Glomerular endothelial cell (primary cell): Measurements from ENCODE around the gene DACT1. TPM values are rescaled to one million over a fixed set of nuclear protein-coding genes. Genes with fewer than 3 reads are reported as not detected.

ENCODE experiments used
- DNase-seq: peaks from one replicate; pipeline ENCODE4 v3.0.0-alpha.2; 2011; ENCODE audit warnings: low read depth, low spot score; ENCODE audit errors: extremely low read depth
- total RNA-seq: library from RNA; depleted of rRNA; stranded (reverse); fragments of >200 nt; gene quantifications from 2 replicates; pipeline ENCODE4 v1.2.3, GENCODE V29; 2015

The DACT1 gene
- total RNA-seq, 1 donor from 2014 or later, result 4.3 TPM

GRCh38 chr14:58635091-58635830 lies 2.5 kb upstream of the DACT1 start:
- no peak for DNase-seq

- no peak for DNase-seq
Observed at GRCh38 chr14:58636129-58636528, 1.6 kb upstream of the DACT1 start.

GRCh38 chr14:58637040-58637390 lies 747 bp upstream of the DACT1 start:
- peak; percentile 34 for DNase-seq

- DNase-seq, result no peak
Observed at GRCh38 chr14:58638231-58639197, 752 bp downstream of the DACT1 start.

GRCh38 chr14:58639198-58639565 lies 1.4 kb downstream of the DACT1 start:
- no peak for DNase-seq

GRCh38 chr14:58639842-58640484 lies 2.2 kb downstream of the DACT1 start:
- DNase-seq, result peak; percentile 37

- no peak for DNase-seq
Observed at GRCh38 chr14:58640959-58641358, 3.2 kb downstream of the DACT1 start.

- no peak for DNase-seq
Observed at GRCh38 chr14:58641509-58641908, 3.7 kb downstream of the DACT1 start.

GRCh38 chr14:58643366-58643765 lies 5.6 kb downstream of the DACT1 start:
- DNase-seq, result no peak

- DNase-seq, result no peak
Observed at GRCh38 chr14:58645641-58646040, 7.9 kb downstream of the DACT1 start.

- no peak for DNase-seq
Observed at GRCh38 chr14:58646479-58646878, 8.7 kb downstream of the DACT1 start.

- DNase-seq, result no peak
Observed at GRCh38 chr14:58647777-58648176, 10.0 kb downstream of the DACT1 start.

GRCh38 chr14:58650857-58651256 lies 13.1 kb downstream of the DACT1 start:
- no peak for DNase-seq

- no peak for DNase-seq
Observed at GRCh38 chr14:58656671-58657411, 19.1 kb downstream of the DACT1 start.

GRCh38 chr14:58659061-58659460 lies 21.3 kb downstream of the DACT1 start:
- no peak for DNase-seq

GRCh38 chr14:58659846-58660245 lies 22.1 kb downstream of the DACT1 start:
- DNase-seq, result no peak

- DNase-seq, result no peak
Observed at GRCh38 chr14:58660407-58660806, 22.6 kb downstream of the DACT1 start.

GRCh38 chr14:58662018-58662417 lies 24.3 kb downstream of the DACT1 start:
- no peak for DNase-seq

GRCh38 chr14:58662759-58663158 lies 25.0 kb downstream of the DACT1 start:
- DNase-seq, result no peak

- DNase-seq, result no peak
Observed at GRCh38 chr14:58663494-58664111, 25.8 kb downstream of the DACT1 start.
